GM04503 (cell line): ENCODE data around the gene LBH.

Experiments
- DNase-seq: peaks from one replicate; pipeline ENCODE4 v3.0.0-alpha.2; 2012; ENCODE audit warnings: low read depth

Gene LBH

GRCh38 chr2:30235859-30236535 is 4.7 kb downstream of the LBH start:
- DNase-seq, result no peak

- no peak for DNase-seq
Measured at GRCh38 chr2:30236591-30237238, 5.4 kb downstream of the LBH start.

DNA sequence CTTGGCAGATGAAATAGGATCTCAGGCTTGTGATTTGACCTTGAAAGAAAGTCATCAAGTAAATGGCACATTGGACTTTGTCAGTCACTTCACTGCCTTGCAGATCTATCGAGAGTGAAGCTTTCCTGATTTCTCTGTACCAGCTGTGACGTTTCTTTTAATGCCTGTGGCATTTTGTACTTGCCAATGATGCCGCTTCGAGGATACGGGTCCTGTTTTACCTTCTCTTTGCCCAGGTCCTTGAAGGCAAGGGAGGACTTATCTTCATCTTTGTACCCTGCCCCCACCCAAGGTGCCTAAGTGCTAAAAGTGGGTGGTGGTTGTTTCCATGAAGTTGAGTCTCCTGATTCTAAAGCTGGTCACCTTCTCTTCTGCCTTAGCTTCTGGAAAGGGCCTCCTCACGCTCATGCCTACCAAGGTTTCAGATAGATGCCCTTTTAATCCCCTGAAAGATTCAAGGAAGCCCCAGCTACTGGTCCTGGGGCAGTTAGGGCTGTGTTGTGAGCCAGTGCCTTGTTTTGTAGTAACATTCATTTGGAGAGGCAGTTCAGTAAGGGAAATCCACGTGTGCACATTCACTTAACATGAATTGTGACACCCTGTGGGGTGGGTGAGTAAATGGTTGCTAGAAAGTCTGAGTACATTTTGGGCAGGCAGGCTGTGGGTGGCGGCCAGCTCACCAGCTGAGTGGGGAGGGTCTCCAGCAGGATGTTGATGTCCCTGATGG is 6.1 kb downstream of the LBH start:
- DNase-seq, result no peak

DNA sequence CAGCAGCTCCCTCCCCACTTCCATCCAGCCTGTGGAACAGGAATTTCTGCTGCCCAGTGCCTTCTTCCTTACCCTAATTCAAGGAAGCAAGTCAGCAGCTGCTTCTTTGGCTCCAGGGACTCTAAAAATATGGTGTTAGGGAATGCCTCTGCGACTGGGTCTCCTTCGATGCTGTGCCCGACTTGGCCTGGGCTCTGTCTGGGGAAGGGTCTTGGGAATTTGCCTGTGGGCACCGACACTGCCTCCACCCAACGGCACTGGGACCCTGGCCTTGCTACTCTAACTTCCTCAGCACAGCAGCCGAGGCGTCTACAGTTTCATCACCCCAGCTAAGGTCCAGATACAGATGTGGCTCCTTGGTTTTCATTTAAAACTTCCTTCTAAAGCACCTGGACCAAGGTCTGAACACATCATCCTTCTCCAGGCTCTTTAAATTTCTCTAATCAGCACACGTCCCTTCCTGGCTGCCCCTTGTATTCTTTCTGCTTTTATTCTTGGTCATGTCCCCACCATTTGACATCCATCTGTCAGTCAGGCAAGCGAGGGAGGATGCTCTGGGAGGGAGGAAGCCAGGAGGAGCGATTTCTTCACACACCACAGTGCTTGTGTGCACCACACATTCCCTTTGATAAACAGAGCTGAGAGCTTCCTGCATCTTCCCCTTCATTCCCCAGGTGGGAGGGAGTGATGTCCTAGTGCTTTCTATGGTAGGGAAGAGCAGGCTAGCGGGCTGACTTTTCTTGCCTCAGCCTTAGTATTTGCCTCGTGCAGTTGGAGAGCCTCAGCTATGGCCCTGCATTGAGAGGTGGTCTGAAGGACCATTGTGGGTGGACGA is 6.8 kb downstream of the LBH start:
- DNase-seq, result no peak

GRCh38 chr2:30239308-30239985 is 8.1 kb downstream of the LBH start:
- peak; percentile 82 for DNase-seq

GRCh38 chr2:30239986-30240752 is 8.8 kb downstream of the LBH start:
- DNase-seq, result no peak

GRCh38 chr2:30243231-30243630 is 11.9 kb downstream of the LBH start:
- no peak for DNase-seq

GRCh38 chr2:30245364-30245763 is 14.0 kb downstream of the LBH start:
- no peak for DNase-seq

DNA sequence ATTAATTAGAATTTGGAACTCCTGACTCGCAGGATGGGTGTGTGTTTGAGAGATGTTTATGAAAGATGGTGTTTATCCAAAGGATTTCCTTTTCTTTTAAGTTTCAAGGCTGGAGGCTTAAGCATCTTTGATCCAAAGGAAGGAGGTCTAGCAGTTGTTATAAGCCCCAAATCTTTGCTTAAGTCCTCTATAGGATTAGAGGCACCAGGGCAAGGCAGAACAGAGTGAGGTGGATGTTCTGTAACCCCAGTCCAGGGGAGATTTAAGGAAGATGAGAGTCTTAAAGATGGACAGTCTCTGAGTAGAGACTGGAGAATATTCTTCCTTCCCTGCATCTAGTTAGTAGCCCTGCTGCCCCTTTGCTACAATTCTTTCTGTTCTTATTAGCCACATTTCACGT is 17.5 kb downstream of the LBH start:
- DNase-seq, result no peak

DNA sequence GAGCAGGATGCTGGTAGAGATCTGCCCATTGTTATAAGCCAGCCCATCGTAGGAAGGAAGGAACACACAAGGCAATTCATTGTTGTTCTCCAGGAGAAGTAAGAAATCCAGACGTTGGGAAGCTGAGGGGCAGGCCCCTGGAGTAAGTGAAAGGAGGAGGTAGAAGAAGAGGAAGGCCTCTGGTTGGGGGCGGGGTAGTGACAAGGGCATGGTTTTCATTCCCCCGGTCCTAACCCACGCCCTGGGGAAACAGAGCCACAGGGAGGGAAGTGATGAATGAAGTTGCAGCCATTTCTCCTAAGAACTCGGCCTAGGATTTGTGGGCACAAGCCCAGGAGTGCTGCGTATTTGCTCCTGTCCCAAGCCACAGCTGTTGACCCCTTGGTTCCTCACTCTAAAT is 18.0 kb downstream of the LBH start:
- no peak for DNase-seq

DNA sequence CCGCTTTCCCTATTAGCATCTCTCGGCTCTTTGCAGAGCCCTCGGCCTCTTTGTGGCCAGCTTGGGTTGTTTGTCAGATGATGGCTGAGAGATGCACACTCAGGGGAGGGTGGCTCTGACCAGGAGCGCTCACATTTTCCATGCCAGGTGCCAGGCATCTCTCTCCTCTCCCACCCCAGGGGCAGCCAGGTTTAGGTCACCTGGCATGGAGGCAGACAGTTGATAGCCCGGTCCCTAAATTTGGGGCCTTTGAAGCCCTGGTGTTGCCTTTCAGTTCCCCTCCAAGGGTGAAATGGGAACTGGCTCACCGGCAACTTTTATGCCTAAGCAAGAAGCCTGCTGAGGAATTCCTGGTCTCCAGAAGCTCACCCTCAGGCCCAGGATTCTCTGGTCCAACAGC is 19.1 kb downstream of the LBH start:
- DNase-seq, result no peak

GRCh38 chr2:30252723-30253701 is 21.7 kb downstream of the LBH start:
- DNase-seq, result no peak

DNA sequence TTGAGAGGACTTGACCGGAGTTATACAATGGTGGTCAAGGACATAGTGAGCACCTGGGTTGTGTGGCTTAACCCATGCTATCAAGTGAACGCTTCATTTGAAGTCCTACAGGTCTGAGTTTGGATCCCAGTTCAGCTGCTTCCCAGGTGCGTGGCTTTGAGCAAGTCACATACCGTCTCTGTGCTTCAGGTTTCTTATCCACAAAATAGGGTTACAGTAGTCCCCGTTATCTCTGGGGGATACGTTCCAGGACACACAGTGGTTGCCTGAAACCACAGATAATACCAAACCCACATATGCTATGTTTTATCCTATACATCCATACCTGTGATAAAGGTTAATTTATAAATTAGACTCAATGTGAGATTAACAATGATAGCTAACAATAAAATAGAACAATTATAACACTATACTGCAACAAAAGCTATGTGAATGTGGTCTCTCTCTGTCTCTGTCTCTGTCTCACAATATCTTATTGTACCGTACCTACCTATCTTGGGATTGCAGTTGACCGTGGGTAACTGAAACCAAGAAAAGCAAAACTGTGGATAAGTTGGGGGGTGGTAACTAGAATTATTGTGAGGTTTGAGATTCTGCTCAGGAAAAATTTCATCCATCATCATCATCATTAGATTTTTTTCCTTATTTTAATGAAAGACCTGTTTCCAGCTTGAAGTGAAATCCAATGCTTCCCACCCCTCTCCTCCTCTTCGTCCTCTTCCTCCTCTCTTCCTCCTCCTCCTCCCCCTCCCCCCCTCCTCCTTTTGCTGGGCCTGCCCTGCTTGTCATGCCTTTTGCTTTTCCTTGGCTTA is 22.7 kb downstream of the LBH start:
- no peak for DNase-seq

DNA sequence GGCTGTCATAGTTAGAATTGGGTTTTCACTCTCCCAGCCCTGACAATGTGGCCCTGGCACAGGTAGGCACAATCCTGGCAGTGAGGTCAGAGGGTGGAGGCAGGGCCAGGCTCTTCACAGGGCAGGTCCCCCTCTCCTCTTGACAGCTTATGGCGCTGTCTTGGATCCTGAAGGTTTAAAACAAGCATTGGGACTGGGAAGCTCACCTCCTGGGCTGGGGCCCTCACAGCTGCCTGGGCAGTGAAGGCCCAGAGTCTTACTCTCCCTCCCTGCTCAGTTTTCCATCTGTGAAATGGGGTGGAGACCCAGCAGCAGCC is 23.3 kb downstream of the LBH start:
- no peak for DNase-seq

DNA sequence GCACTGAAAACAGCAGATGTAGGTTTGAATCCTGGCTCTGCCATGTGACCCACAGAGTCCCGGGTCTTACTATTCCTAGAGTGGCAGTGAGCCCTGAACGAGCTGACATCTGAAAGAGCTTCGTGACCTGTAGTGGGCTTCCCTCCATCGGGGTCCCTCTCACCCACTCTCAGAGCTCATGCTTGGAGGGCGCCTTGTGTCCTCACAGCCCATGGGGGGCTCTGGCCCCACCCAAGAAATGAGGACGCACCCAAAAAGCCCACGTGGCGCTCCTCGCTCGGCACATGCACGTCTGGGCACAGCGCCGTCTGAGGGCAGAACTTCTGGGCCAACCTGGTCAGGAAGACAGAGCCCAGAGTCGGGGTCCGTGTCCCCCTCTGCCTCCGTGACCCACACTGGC is 23.7 kb downstream of the LBH start:
- DNase-seq, result no peak

GRCh38 chr2:30255466-30256408 is 24.4 kb downstream of the LBH start:
- DNase-seq, result no peak

DNA sequence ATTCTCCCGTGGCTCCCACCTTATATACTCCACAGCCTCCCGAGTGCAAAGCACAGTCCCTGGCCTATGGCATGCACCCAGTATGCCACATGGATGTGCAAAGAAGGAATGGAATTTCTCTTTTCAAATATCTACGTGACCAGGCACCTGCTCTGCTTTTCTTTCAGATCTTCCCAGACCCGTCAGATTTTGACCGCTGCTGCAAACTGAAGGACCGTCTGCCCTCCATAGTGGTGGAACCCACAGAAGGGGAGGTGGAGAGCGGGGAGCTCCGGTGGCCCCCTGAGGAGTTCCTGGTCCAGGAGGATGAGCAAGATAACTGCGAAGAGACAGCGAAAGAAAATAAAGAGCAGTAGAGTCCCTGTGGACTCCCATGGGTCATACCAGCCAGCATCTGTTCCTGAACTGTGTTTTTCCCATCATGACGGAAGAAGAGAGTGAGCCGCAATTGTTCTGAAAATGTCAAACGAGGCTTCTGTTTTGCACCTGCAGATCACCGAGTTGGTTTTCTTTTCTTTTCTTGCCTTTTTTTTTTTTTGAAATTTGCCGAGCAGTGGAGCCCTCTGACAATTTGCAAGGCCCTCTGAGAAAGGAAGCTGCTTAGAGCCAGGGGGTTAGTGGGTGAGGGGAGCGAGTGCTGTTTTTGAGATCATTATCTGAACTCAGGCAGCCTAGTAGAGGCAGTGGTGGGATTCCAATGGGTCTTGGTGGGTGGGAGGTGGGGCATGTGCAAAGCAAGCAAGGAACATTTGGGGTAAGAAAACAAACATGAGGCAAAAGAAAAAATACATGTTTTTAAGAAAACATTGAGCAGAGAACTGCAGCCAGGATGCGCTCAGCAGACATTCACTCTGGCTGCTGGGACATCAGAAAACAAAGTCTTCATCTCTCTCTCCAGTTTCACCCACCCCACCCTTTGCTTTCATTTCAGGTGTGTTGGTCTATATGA is 26.2 kb downstream of the LBH start:
- DNase-seq, result no peak
